Neuronal stem cell (in vitro differentiated cells): Measurements from ENCODE around the gene CCR9.

Experiments used
- DNase-seq: peaks from one replicate; pipeline ENCODE4 v3.0.0-alpha.2; 2013; ENCODE audit warnings: low spot score
- H2AFZ ChIP-seq: one replicate; pipeline ENCODE4 v1.6.1; 2013; ENCODE audit warnings: mild to moderate bottlenecking, low read length, inconsistent platforms
- H2AK5ac ChIP-seq: 2 replicates; pipeline ENCODE4 v1.6.1; 2013; ENCODE audit warnings: low read depth, mild to moderate bottlenecking, inconsistent platforms, low read length, moderate library complexity, mixed read lengths
- H2BK120ac ChIP-seq: 2 replicates; pipeline ENCODE4 v1.6.1; 2013; ENCODE audit warnings: low read depth, mild to moderate bottlenecking, inconsistent platforms, low read length, moderate library complexity, mixed read lengths
- H2BK12ac ChIP-seq: one replicate; pipeline ENCODE4 v1.6.1; 2013; ENCODE audit warnings: low read length, inconsistent platforms
- H2BK15ac ChIP-seq: 2 replicates; pipeline ENCODE4 v1.6.1; 2013; ENCODE audit warnings: mild to moderate bottlenecking, low read length, inconsistent platforms, mixed read lengths
- H2BK5ac ChIP-seq: one replicate; pipeline ENCODE4 v1.6.1; 2013; ENCODE audit warnings: inconsistent platforms, mild to moderate bottlenecking, low read length, moderate library complexity
- H3K14ac ChIP-seq: one replicate; pipeline ENCODE4 v1.6.1; 2013; ENCODE audit warnings: low read length, inconsistent platforms
- H3K18ac ChIP-seq: 2 replicates; pipeline ENCODE4 v1.6.1; 2013; ENCODE audit warnings: low read length, inconsistent platforms
- H3K23ac ChIP-seq: 2 replicates; pipeline ENCODE4 v1.6.1; 2013; ENCODE audit warnings: low read depth, mild to moderate bottlenecking, mixed read lengths, low read length, inconsistent platforms; ENCODE audit not compliant: poor library complexity
- H3K27ac ChIP-seq: replicated peaks from 3 replicates; pipeline ENCODE4 v1.5.1; 2013; ENCODE audit warnings: low read length, inconsistent platforms
- H3K27me3 ChIP-seq, 3 experiments: 2 replicates each; pipeline ENCODE4 v1.6.1; 2013; ENCODE audit warnings: low read length in 3 of 3, mild to moderate bottlenecking in 2 of 3, inconsistent platforms in 1 of 3, low read depth in 1 of 3, mixed read lengths in 1 of 3, moderate library complexity in 1 of 3; ENCODE audit not compliant: control insufficient read depth in 3 of 3, insufficient read depth in 3 of 3
- H3K36me3 ChIP-seq, 2 donors: replicated peaks in 1 of 2; 2 replicates each; pipeline ENCODE4 v1.6.1; 2013; ENCODE audit warnings: low read length in 2 of 2; ENCODE audit not compliant: control insufficient read depth in 2 of 2, insufficient read depth in 2 of 2
- H3K4ac ChIP-seq: 2 replicates; pipeline ENCODE4 v1.6.1; 2013; ENCODE audit warnings: inconsistent platforms, mild to moderate bottlenecking, low read length, moderate library complexity
- H3K4me1 ChIP-seq, 2 donors: 1 replicate in 1 of 2; 2 replicates in 1 of 2; pipeline ENCODE4 v1.6.1; 2013; ENCODE audit warnings: low read length in 2 of 2, low read depth in 1 of 2; ENCODE audit not compliant: control insufficient read depth in 2 of 2, insufficient read depth in 1 of 2
- H3K4me2 ChIP-seq: one replicate; pipeline ENCODE4 v1.6.1; 2013; ENCODE audit warnings: mild to moderate bottlenecking, low read length, inconsistent platforms; ENCODE audit not compliant: insufficient read depth, poor library complexity, severe bottlenecking
- H3K4me3 ChIP-seq, 2 donors: 2 replicates each; pipeline ENCODE4 v1.5.1; 2013; ENCODE audit warnings: low read length in 2 of 2, mild to moderate bottlenecking in 2 of 2, inconsistent platforms in 1 of 2, moderate library complexity in 1 of 2
- H3K79me1 ChIP-seq: one replicate; pipeline ENCODE4 v1.6.1; 2013; ENCODE audit warnings: low read depth, mild to moderate bottlenecking, inconsistent platforms, low read length, moderate library complexity
- H3K9ac ChIP-seq: one replicate; pipeline ENCODE4 v1.6.1; 2013; ENCODE audit warnings: mild to moderate bottlenecking, low read depth, low read length, inconsistent platforms; ENCODE audit not compliant: poor library complexity
- H3K9me3 ChIP-seq, 2 donors: replicated peaks in 1 of 2; 2 replicates each; pipeline versions ENCODE3 to v1.6.1; 2013; ENCODE audit warnings: low read length in 2 of 2, mild to moderate bottlenecking in 2 of 2, inconsistent platforms in 1 of 2, low read depth in 1 of 2, mixed read lengths in 1 of 2, moderate library complexity in 1 of 2; ENCODE audit not compliant: control insufficient read depth in 2 of 2, insufficient read depth in 1 of 2
- H4K8ac ChIP-seq: one replicate; pipeline ENCODE4 v1.6.1; 2013; ENCODE audit warnings: low read depth, mild to moderate bottlenecking, inconsistent platforms, low read length, moderate library complexity
- H4K91ac ChIP-seq: one replicate; pipeline ENCODE4 v1.6.1; 2013; ENCODE audit warnings: low read length, low read depth, mild to moderate bottlenecking, inconsistent platforms; ENCODE audit not compliant: poor library complexity
- WGBS, 2 donors: extraction: QIAGEN DNeasy Blood & Tissue Kit; methylation state at CpG; one replicate each; pipeline ENCODE4 v1.1.7; 2013; ENCODE audit warnings: missing lambda C conversion rate in 2 of 2, mixed read lengths in 1 of 2; ENCODE audit not compliant: insufficient read length in 2 of 2, insufficient replicate concordance in 1 of 2; ENCODE audit errors: extremely low coverage in 2 of 2; 5-methylcytosine and 5-hydroxymethylcytosine counted together

Gene CCR9

DNA sequence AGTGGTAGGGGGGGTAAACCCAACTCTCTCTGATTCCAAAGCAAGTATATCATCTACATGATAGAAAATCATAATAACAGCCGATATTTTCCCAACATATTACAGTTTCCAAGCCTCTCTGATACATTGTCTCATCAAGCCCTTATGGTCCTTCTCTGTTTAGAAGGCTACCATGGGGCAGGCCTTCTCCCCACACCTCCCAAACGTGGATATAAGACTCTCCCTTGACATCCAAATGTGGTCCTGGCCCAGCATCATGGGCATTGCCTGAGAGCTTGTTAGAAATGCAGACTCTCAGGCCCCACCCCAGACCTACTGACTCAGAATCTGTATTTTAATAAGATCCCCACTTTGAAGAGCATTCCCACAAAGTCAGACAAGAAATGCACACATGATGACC lies 17.7 kb upstream of the CCR9 start:
- no peak overlapping the region for H4K8ac ChIP-seq
- no peak overlapping the region for H4K91ac ChIP-seq
- no peak overlapping the region for H3K4ac ChIP-seq
- H3K9me3 ChIP-seq, result no peaks in the 10 kb centered on the region
- H3K23ac ChIP-seq, result no peak overlapping the region
- H3K36me3 ChIP-seq, result no peaks in the 10 kb centered on the region
- no peak for DNase-seq
- H2BK5ac ChIP-seq, result no peak overlapping the region
- WGBS, 2 donors, result no CpG with 5 or more reads among the region's 2 CpGs
- no peak overlapping the region for H3K18ac ChIP-seq
- H2BK12ac ChIP-seq, result no peak overlapping the region
- no peaks in the 10 kb centered on the region for H3K4me1 ChIP-seq
- no peak overlapping the region for H3K14ac ChIP-seq
- H3K4me3 ChIP-seq, result no peak overlapping the region
- H3K27me3 ChIP-seq, result peaks cover 0 to 5% (median 0%) of the 10 kb centered on the region in 3 experiments
- no peaks in the 10 kb centered on the region for H3K79me1 ChIP-seq
- no peak overlapping the region for H2BK120ac ChIP-seq
- H3K4me2 ChIP-seq, result no peak overlapping the region
- no peak overlapping the region for H3K27ac ChIP-seq
- no peak overlapping the region for H3K9ac ChIP-seq
- H2BK15ac ChIP-seq, result no peak overlapping the region
- no peak overlapping the region for H2AK5ac ChIP-seq
- H2AFZ ChIP-seq, result no peak overlapping the region

DNA sequence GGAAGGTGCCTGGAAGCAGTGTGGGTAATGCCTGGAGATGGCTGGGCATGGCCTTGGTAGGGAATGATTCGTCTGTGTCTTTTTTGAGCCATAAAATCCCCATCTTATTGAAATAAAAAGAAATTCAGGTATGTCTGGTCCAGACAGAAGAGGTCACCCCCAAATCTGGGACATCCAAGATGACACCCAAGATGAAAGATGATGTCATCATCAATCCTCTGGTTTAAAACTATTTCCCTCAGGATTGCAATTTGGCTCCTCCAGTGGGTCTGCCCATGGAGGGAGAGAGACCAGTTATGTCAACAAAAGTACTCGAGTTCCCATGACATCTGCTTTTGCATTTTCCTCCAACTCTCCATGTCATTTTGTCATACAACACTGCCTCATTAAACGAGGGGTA lies 16.7 kb upstream of the CCR9 start:
- Histone ChIP-seq H3K18ac (no peak overlapping the region), H3K9me3 (no peaks in the 10 kb centered on the region), H4K91ac (no peak overlapping the region), H3K36me3 (no peaks in the 10 kb centered on the region), H3K4ac (no peak overlapping the region), H3K27me3 (peaks cover 0 to 9% (median 0%) of the 10 kb centered on the region in 3 experiments), H3K14ac (no peak overlapping the region), H3K9ac (no peak overlapping the region), H2BK12ac (no peak overlapping the region), H3K4me1 (no peaks in the 10 kb centered on the region), H2AK5ac (no peak overlapping the region), H2BK15ac (no peak overlapping the region), H4K8ac (no peak overlapping the region), H2BK5ac (no peak overlapping the region), H3K79me1 (no peaks in the 10 kb centered on the region), H2BK120ac (no peak overlapping the region), H3K23ac (no peak overlapping the region), H3K4me3 (no peak overlapping the region), H3K27ac (no peak overlapping the region), H3K4me2 (no peak overlapping the region), H2AFZ (no peak overlapping the region)
- DNase-seq, result no peak
- no CpG with 5 or more reads among the region's 3 CpGs for WGBS, 2 donors

DNA sequence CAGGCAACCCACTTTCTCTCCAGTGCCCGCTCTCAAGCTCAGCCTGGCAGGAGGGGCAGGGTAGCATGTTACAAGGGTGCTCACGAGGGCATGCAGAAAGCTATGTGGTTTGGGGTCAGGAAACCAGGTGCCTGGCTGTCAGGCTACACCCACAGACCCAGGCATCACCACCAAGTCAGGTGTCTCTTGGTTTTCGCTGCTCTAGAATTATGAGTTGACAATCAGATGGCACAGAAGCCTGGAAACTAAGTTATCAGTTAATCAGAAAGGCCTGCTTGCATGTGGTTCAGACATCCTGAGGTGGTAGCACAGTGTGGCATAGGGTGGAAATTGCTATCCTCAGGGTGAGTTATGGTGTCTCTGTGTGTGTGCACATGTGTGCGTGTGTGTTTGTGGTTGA lies 16.2 kb upstream of the CCR9 start:
- Histone ChIP-seq H3K9me3 (no peaks in the 10 kb centered on the region), H3K4me3 (no peak overlapping the region), H3K36me3 (no peaks in the 10 kb centered on the region), H3K4me1 (no peaks in the 10 kb centered on the region), H3K18ac (no peak overlapping the region), H3K27me3 (peaks cover 0 to 10% (median 0%) of the 10 kb centered on the region in 3 experiments), H3K4me2 (no peak overlapping the region), H3K27ac (no peak overlapping the region), H3K9ac (no peak overlapping the region), H4K91ac (no peak overlapping the region), H3K14ac (no peak overlapping the region), H2BK5ac (no peak overlapping the region), H3K23ac (no peak overlapping the region), H3K4ac (no peak overlapping the region), H2BK120ac (no peak overlapping the region), H2AFZ (no peak overlapping the region), H4K8ac (no peak overlapping the region), H2BK15ac (no peak overlapping the region), H2AK5ac (no peak overlapping the region), H3K79me1 (no peaks in the 10 kb centered on the region), H2BK12ac (no peak overlapping the region)
- no peak for DNase-seq
- WGBS, 2 donors, result no CpG with 5 or more reads among the region's 4 CpGs

DNA sequence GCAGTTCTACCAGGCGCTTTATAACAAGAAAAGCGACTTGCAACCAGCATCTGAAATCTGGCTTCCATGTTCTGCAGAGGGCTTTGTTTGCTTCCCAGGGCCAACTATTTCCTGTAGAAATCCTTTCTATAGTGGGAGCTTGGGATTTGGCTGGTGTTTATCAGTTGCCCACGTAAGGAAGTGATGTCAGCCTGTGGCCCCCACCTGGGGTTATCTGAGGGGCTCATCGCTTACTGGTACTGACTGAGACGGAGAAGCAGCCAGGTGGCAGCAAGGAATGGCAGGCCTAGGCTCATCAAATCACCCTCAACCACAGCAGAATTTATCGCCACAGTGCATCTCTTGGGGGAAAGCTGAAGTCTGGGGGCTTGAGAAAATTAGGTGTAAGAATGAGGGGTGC lies 14.6 kb upstream of the CCR9 start:
- Histone ChIP-seq H2AK5ac (no peak overlapping the region), H2BK120ac (no peak overlapping the region), H2BK15ac (no peak overlapping the region), H3K36me3 (no peaks in the 10 kb centered on the region), H3K4ac (no peak overlapping the region), H3K4me3 (no peak overlapping the region), H3K27ac (no peak overlapping the region), H2BK5ac (no peak overlapping the region), H2BK12ac (no peak overlapping the region), H3K79me1 (no peaks in the 10 kb centered on the region), H4K91ac (no peak overlapping the region), H3K4me1 (no peaks in the 10 kb centered on the region), H2AFZ (no peak overlapping the region), H3K23ac (no peak overlapping the region), H3K27me3 (peaks cover 0 to 5% (median 0%) of the 10 kb centered on the region in 3 experiments), H3K4me2 (no peak overlapping the region), H3K9ac (no peak overlapping the region), H4K8ac (no peak overlapping the region), H3K14ac (no peak overlapping the region), H3K18ac (no peak overlapping the region), H3K9me3 (no peaks in the 10 kb centered on the region)
- no CpG with 5 or more reads among the region's 6 CpGs for WGBS, 2 donors
- DNase-seq, result no peak
